HuH-7.5 (cell line): Measurements from ENCODE around the gene ZNF648.
A peak's percentile ranks its signal among the peaks of the same experiment; 100 is the strongest.
"Not testable (repeated sequence)": the region's sequence is repeated elsewhere in the genome, so short reads cannot be mapped to it uniquely, and the experiment has no call there.

Experiments used
- DNase-seq: peaks from one replicate; pipeline ENCODE4 v3.0.0; 2011; ENCODE audit warnings: low spot score

The ZNF648 gene

GRCh38 chr1:182069028-182069466 lies 7.5 kb upstream of the ZNF648 start:
- DNase-seq: peak; percentile 73

- DNase-seq: no peak
Measured at GRCh38 chr1:182066934-182067333, 5.4 kb upstream of the ZNF648 start.

GRCh38 chr1:182065126-182065845 lies 3.8 kb upstream of the ZNF648 start:
- no peak for DNase-seq

- DNase-seq: no peak
Measured at GRCh38 chr1:182064611-182065010, 3.1 kb upstream of the ZNF648 start.

- DNase-seq: no peak
Measured at GRCh38 chr1:182062223-182062622, 711 bp upstream of the ZNF648 start.

- no peak for DNase-seq
Measured at GRCh38 chr1:182060877-182061276, 635 bp downstream of the ZNF648 start.

GRCh38 chr1:182059936-182060335 lies 1.6 kb downstream of the ZNF648 start:
- no peak for DNase-seq

GRCh38 chr1:182056601-182057366 lies 4.7 kb downstream of the ZNF648 start:
- no peak for DNase-seq

- no peak for DNase-seq
Measured at GRCh38 chr1:182054698-182055326, 6.7 kb downstream of the ZNF648 start.

DNA sequence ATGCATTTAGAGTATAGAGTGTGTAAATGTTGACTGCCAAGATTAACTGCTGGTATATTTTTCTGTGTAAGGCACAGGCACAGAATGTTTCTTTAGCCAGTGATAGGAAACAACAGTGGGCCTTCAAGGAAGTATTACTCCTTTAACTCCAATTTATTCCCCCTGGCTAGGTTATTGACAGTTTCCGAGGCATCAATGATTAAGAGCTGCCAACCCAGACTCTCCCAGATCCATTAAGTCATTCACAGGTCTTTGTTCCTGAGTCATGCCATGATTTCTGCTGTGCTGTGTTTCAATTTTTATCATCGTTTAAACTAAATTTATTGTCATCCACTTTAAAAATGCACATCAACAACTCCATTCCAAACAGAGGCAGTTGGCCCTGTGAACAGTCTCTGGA lies 9.2 kb downstream of the ZNF648 start:
- DNase-seq: no peak

GRCh38 chr1:182051938-182052337 lies 9.6 kb downstream of the ZNF648 start:
- no peak for DNase-seq

DNA sequence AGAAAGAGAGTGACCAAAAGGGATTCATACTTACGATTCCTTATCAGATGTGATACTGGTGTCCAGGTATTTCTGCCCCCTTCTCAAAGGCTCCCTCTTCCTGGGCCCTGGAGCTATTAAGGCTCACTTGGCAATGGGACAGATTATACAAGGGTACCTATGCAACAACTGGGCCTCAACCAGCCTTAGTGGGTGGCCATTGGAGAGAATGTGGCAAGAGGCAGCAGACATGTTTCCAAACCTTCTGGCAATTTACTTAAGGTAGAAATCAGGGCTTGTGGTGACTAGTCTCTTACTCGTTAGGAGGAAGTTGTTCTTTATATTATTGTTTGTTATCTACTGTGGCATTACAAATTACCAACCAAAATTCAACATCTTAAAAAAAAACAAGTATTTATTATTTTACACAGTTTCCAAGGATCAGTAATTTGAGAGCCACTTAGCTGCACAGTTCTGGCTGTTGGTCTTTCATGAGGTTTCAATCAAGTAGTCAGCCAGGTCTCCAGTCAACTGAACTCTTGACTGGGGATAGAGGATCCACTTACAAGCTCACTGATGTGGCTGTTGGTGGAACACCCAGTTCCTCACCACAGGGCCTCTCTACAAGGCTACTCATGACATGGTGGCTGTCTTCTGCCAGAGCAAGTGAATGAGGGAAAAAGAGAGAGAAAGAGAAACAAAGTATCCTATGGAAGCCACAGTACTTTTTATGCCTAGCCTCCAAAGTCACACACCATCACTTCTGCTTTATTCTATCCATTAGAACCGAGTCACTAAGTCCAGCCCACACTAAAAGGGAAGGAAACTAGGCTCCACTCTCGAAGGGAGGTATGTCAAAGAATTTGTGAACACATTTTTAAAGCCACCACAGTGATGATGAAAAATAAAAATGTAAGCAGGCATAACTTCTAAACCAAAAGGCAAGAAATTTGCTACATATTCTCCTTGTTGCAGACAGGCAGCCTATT lies 10.7 kb downstream of the ZNF648 start:
- no peak for DNase-seq

DNA sequence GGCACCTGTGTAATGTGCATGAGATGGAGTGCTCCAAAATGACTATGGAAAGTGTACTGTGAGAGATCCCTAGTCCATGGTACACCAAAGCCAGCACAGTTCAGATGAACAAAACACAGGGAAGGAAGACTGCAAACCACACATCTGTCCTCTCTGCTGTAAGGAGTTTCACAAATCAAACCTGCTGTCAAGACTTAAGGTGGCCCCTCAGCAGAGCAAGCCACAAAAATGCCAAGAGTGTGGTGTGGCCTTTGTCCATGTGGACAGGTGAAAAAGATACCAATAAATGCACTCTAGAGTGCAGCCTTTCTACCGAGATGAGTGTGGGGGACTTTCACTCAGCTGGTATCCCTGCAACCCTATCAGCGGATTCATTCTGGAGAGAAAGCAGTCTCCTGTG lies 12.9 kb downstream of the ZNF648 start:
- DNase-seq: no peak

- no peak for DNase-seq
Measured at GRCh38 chr1:182046763-182047162, 14.7 kb downstream of the ZNF648 start.

GRCh38 chr1:182045481-182045880 lies 16.0 kb downstream of the ZNF648 start:
- DNase-seq: not testable (repeated sequence)

DNA sequence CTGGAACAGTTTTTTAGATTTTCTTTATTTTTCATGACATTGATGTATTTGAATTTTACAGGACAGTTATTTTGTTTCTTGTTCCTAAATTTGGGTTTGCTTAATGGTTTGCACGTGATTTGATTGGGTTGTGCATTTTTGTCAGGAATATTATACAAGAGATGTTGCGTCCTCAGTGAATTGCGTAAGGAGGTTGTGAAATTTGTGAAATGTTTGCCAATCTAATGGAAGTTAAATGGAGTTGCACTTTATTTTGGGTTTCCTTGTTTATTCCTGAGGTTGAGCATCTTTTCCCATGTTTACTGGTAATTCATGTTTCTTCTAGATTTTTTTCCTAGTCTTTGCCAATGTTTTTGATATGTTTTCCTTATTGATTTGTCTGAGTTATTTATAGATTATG lies 19.9 kb downstream of the ZNF648 start:
- DNase-seq: no peak

- DNase-seq: no peak
Measured at GRCh38 chr1:182038220-182038619, 23.3 kb downstream of the ZNF648 start.

DNA sequence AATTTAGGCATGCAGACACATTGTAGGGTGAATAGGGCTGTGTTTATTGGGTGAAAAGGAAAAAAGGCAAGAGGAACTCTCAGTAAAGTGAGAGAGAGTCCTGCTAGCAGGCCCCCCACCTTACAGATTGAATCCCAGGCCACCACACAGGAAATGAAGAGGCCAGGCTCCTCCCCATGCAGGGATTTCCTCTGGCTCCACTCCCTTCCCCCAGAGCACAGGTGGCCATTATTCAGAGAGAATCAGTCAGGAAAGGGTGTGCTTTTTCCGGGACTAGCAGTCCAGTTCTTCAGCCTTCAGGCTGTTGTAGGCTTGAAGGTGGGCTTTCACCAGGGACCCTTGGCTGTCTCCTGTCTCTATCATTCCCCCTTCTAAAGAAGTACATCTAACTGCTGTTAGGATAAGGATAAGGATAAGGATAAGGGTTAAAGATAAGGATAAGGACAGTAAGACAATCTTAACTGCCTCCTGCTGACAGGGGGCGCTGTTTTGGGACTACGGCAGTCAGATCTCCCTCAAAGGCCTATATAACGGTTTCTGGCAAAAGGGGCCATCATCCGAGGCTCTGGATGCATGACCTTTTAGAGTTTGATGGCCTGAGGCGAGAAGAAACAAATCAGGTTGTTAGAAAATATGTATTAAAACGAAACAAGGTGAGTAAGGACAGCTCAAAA lies 26.3 kb downstream of the ZNF648 start:
- DNase-seq: no peak

DNA sequence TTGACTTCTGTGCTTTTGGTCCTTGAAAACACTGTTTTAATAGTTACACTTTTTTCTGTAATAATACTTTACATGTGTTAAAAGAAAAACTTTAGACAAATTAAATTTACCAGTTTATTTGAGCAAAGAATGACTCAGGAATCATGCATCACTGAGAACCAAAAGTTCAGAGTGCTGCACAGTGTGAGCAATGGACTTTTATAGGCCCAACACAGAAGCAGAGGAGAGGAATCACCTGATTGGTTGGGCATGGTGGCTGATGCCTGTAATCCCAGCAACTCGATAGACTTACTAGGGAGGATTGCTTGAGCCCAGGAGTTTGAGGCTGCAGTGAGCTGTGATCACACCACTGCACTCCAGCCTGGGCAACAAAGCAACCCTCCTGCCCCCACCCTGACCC lies 29.3 kb downstream of the ZNF648 start:
- no peak for DNase-seq

GRCh38 chr1:182029379-182030331 lies 31.9 kb downstream of the ZNF648 start:
- peak; percentile 61 for DNase-seq
